ENCODE results near the gene CATSPERB. TPM values are rescaled to one million over a fixed set of nuclear protein-coding genes. Genes with fewer than 3 reads are reported as not detected.
"Not testable (repeated sequence)": the region's sequence is repeated elsewhere in the genome, so short reads cannot be mapped to it uniquely, and the experiment has no call there.

The CATSPERB gene
- total RNA-seq, 6 experiments from 2014 or later = 0.19 to 0.55 (median 0.38) TPM; not detected in 1

DNA sequence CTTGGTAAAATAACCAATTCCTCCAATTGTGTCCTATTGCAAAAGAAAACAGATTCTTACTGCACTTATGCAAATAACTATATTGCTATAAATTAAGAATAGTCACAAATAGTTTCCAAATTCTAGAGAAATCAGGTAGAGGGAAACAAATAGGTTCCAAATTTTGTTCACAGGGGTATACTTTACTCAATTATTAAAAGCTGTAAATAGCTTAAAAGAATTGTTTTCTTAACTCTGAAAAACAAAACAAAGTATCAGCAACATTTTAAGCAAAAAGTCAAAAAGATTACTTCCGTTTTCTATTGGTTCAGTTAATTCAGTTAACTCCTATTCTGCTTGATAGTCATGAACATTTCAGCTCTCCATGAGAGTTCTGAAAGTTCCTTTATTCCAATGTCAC lies 136.2 kb downstream of the CATSPERB start:
- H3K27me3 ChIP-seq = no peaks in the 10 kb centered on the region
- intact Hi-C loops (cut with DNase I) = no loop called here
- 71% methylated on average over 1 of the region's 1 CpG for WGBS (ENCODE audit: insufficient coverage, low coverage, low lambda C conversion rate, missing lambda C conversion rate)
- no peaks in the 10 kb centered on the region for H3K4me1 ChIP-seq
- ATAC-seq (no peak), DNase-seq (no peak)
- H3K27ac ChIP-seq = no peak overlapping the region
- H3K4me3 ChIP-seq = no peak overlapping the region
- H3K36me3 ChIP-seq = no peaks in the 10 kb centered on the region
- H3K9me3 ChIP-seq = no peaks in the 10 kb centered on the region
- no peak for TF ChIP-seq CTCF (IDR thresholded peaks at IDR 0.05)

DNA sequence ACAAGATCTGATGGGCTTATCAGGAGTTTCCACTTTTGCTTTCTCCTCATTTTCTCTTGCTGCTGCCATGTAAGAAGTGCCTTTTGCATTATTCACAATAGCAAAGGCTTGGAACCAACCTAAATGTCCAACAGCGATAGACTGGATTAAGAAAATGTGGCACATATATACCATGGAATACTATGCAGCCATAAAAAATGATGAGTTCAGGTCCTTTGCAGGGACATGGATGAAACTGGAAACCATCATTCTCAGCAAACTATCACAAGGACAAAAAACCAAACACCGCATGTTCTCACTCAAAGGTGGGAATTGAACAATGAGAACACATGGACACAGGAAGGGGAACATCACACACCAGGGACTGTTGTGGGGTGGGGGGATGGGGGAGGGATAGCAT lies 137.9 kb downstream of the CATSPERB start:
- H3K27ac ChIP-seq; H3K4me3 ChIP-seq; intact Hi-C loops (cut with DNase I); ATAC-seq; DNase-seq; H3K36me3 ChIP-seq; H3K27me3 ChIP-seq; H3K9me3 ChIP-seq; H3K4me1 ChIP-seq: not testable (repeated sequence)
- 75% methylated on average over 2 of the region's 2 CpGs for WGBS (ENCODE audit: insufficient coverage, low coverage, low lambda C conversion rate, missing lambda C conversion rate)

GRCh38 chr14:91586410-91586809 lies 145.5 kb downstream of the CATSPERB start:
- intact Hi-C loops (cut with DNase I) = no loop called here
- ATAC-seq (no peak), DNase-seq (no peak)
- Histone ChIP-seq H3K4me3 (no peak overlapping the region), H3K4me1 (no peaks in the 10 kb centered on the region), H3K36me3 (no peaks in the 10 kb centered on the region), H3K27me3 (no peaks in the 10 kb centered on the region), H3K27ac (no peak overlapping the region), H3K9me3 (no peaks in the 10 kb centered on the region)
- TF ChIP-seq POLR2A (IDR thresholded peaks at IDR 0.05) (no peak), CTCF (IDR thresholded peaks at IDR 0.05) (no peak)
- 78% methylated on average over 1 of the region's 1 CpG for whole genome bisulfite sequencing (ENCODE audit: insufficient coverage, low coverage, low lambda C conversion rate, missing lambda C conversion rate)

- no peaks in the 10 kb centered on the region for H3K9me3 ChIP-seq
- no peak overlapping the region for H3K4me3 ChIP-seq
- no peak for ATAC-seq
- no peaks in the 10 kb centered on the region for H3K4me1 ChIP-seq
- intact Hi-C loops (cut with DNase I) = no loop called here
- no peaks in the 10 kb centered on the region for H3K27me3 ChIP-seq
- TF ChIP-seq CTCF (IDR thresholded peaks at IDR 0.05) (no peak), POLR2A (IDR thresholded peaks at IDR 0.05) (no peak)
- no peaks in the 10 kb centered on the region for H3K36me3 ChIP-seq
- H3K27ac ChIP-seq = no peak overlapping the region
- DNase-seq = no peak
Observed at GRCh38 chr14:91585856-91586255, 146.0 kb downstream of the CATSPERB start.

DNA sequence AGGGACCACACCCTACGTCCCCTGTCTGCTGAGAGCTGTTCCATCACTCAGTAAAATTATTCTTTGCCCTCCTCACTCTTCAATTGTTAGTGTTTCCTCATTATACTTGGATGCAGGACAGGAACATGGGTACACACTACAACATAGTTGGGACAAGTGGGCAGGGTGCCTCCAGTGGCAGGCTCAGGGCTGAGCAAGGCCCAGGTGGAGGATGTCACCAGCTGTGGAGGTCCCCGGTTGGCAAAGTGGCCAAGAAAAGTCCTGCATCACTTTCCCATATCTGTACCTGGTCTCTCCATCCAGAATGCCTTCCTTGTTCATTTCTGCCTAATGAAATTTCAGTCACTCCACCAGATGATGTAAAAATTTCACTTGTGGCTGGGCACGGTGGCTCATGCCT lies 149.1 kb downstream of the CATSPERB start:
- Histone ChIP-seq H3K27ac (no peak overlapping the region), H3K4me3 (no peak overlapping the region), H3K36me3 (no peaks in the 10 kb centered on the region), H3K9me3 (no peaks in the 10 kb centered on the region), H3K27me3 (no peaks in the 10 kb centered on the region), H3K4me1 (no peaks in the 10 kb centered on the region)
- DNase-seq (no peak), ATAC-seq (no peak)
- TF ChIP-seq CTCF (IDR thresholded peaks at IDR 0.05) (no peak), POLR2A (IDR thresholded peaks at IDR 0.05) (no peak)
- 82% methylated on average over 3 of the region's 3 CpGs for WGBS (ENCODE audit: insufficient coverage, low coverage, low lambda C conversion rate, missing lambda C conversion rate)
- intact Hi-C loops (cut with DNase I) = no loop called here
